ENCODE data around the gene SHROOM3.

The SHROOM3 gene

DNA sequence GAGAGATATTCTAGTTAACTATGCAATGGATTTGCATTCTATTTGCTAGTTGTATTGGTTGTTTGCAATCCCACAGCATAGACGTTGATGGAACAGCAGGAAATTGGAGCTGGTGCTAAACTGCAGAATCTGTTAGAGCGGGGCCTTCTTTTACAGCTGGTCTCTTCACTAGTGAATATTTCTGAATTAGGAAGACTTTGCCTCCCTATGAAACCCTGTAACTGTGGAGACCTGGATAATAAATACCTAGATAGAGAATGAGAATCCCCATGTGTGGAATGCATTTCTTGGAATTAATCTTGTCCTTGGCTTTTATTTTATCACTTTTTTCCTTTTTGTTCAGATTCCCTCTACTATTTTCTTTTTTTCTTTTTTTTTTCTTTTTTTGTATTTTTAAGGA, 109.7 kb downstream of the SHROOM3 start:
- no peak overlapping the region for H2AFZ ChIP-seq (ENCODE audit: low read depth, low read length, severe bottlenecking)
- H3K4me2 ChIP-seq (ENCODE audit: low read depth, low read length, poor library complexity, severe bottlenecking) = no peak overlapping the region
- H3K27me3 ChIP-seq (ENCODE audit: low read length) = no peaks in the 10 kb centered on the region
- H3K4me3 ChIP-seq (ENCODE audit: insufficient read depth, low read length, poor library complexity, severe bottlenecking) = no peak overlapping the region
- no peaks in the 10 kb centered on the region for H3K9me3 ChIP-seq (ENCODE audit: insufficient read depth, low read length)
- no peaks in the 10 kb centered on the region for H3K79me2 ChIP-seq (ENCODE audit: insufficient read depth, low read length)
- H3F3A ChIP-seq (ENCODE audit: insufficient read depth) = no peaks in the 10 kb centered on the region
- H3K9me2 ChIP-seq (replicated peaks; ENCODE audit: insufficient read depth, low read length) = no peaks in the 10 kb centered on the region
- TF ChIP-seq, protein P1, sequence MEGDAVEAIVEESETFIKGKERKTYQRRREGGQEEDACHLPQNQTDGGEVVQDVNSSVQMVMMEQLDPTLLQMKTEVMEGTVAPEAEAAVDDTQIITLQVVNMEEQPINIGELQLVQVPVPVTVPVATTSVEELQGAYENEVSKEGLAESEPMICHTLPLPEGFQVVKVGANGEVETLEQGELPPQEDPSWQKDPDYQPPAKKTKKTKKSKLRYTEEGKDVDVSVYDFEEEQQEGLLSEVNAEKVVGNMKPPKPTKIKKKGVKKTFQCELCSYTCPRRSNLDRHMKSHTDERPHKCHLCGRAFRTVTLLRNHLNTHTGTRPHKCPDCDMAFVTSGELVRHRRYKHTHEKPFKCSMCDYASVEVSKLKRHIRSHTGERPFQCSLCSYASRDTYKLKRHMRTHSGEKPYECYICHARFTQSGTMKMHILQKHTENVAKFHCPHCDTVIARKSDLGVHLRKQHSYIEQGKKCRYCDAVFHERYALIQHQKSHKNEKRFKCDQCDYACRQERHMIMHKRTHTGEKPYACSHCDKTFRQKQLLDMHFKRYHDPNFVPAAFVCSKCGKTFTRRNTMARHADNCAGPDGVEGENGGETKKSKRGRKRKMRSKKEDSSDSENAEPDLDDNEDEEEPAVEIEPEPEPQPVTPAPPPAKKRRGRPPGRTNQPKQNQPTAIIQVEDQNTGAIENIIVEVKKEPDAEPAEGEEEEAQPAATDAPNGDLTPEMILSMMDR (IDR thresholded peaks at IDR 0.05; ENCODE audit: insufficient read depth, low read length, poor library complexity, severe bottlenecking) = no peak
- TF ChIP-seq EZH2phosphoT487 (conservative IDR thresholded peaks at IDR 0.05; ENCODE audit: low read length) = no peak
- no peak overlapping the region for H3K9ac ChIP-seq (ENCODE audit: low read length)
- no peak overlapping the region for H3K27ac ChIP-seq (ENCODE audit: low read depth, low read length)
- no peaks in the 10 kb centered on the region for H3K36me3 ChIP-seq (ENCODE audit: low read length)
- H4K20me1 ChIP-seq (ENCODE audit: low read depth, low read length) = no peaks in the 10 kb centered on the region

DNA sequence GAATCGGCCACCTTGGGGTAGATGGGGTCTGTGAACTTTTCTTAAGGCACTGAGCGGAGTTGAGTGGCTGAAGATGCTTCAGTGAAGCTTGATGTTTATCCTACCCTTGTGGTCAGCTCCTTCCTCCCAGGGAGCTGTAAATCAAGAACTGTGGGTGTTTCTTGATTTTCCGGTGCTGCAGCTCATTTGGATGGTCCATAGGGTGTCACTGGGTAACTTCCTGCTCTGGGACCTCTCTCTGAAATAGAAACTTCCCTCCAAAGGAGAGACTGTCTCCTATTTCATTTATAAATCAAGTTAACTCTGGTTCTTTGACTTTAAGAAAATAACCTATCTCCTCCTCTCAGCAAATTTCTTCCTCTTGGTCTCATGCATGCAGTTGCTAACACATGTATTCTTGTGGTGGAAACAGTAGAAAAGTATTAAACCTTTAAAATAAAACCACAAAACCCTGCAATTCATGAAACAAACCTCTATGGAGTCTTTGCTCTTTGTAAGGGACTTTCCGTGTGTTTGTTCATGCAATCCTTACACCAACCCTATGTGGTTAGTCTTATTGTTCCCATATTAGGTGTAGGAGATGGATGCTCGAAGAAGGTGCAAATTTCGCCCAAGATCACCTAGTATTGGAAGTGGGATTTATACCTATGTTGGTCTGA, 110.3 kb downstream of the SHROOM3 start:
- H3K27me3 ChIP-seq (ENCODE audit: low read length) = no peaks in the 10 kb centered on the region
- no peaks in the 10 kb centered on the region for H3K36me3 ChIP-seq (ENCODE audit: low read length)
- no peaks in the 10 kb centered on the region for H3K9me2 ChIP-seq (replicated peaks; ENCODE audit: insufficient read depth, low read length)
- no peak overlapping the region for H3K4me3 ChIP-seq (ENCODE audit: insufficient read depth, low read length, poor library complexity, severe bottlenecking)
- H4K20me1 ChIP-seq (ENCODE audit: low read depth, low read length) = no peaks in the 10 kb centered on the region
- no peaks in the 10 kb centered on the region for H3K9me3 ChIP-seq (ENCODE audit: insufficient read depth, low read length)
- no peak overlapping the region for H3K9ac ChIP-seq (ENCODE audit: low read length)
- H3K79me2 ChIP-seq (ENCODE audit: insufficient read depth, low read length) = no peaks in the 10 kb centered on the region
- TF ChIP-seq, protein P1 (IDR thresholded peaks at IDR 0.05; ENCODE audit: insufficient read depth, low read length, poor library complexity, severe bottlenecking) = no peak
- TF ChIP-seq EZH2phosphoT487 (conservative IDR thresholded peaks at IDR 0.05; ENCODE audit: low read length) = no peak
- no peaks in the 10 kb centered on the region for H3F3A ChIP-seq (ENCODE audit: insufficient read depth)
- H3K27ac ChIP-seq (ENCODE audit: low read depth, low read length) = no peak overlapping the region
- no peak overlapping the region for H2AFZ ChIP-seq (ENCODE audit: low read depth, low read length, severe bottlenecking)
- no peak overlapping the region for H3K4me2 ChIP-seq (ENCODE audit: low read depth, low read length, poor library complexity, severe bottlenecking)

DNA sequence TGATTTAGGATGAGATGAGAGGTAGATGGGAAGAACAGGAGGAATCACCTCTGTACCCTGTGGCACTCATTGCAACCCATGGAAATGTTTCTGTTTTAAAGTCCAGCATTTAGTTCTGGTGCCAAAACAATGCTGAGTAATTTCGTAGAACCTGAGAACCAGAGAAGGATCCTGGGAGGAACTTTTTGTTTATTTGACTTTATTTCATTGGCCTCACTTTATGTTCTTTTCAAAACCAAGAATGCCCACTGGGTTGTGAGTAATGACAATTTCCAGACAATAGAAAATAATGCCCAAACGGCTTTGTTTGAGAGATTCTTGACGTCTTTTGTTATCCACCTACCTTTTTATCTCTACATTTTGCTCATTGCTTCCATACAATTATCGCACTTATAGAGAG, 111.3 kb downstream of the SHROOM3 start:
- Histone ChIP-seq H3K27ac (ENCODE audit: low read depth, low read length) (no peak overlapping the region), H3K9me3 (ENCODE audit: insufficient read depth, low read length) (no peaks in the 10 kb centered on the region), H3F3A (ENCODE audit: insufficient read depth) (no peaks in the 10 kb centered on the region), H3K36me3 (ENCODE audit: low read length) (no peaks in the 10 kb centered on the region), H2AFZ (ENCODE audit: low read depth, low read length, severe bottlenecking) (no peak overlapping the region), H3K27me3 (ENCODE audit: low read length) (no peaks in the 10 kb centered on the region), H3K79me2 (ENCODE audit: insufficient read depth, low read length) (no peaks in the 10 kb centered on the region), H3K9ac (ENCODE audit: low read length) (no peak overlapping the region), H3K4me3 (ENCODE audit: insufficient read depth, low read length, poor library complexity, severe bottlenecking) (no peak overlapping the region), H3K9me2 (replicated peaks; ENCODE audit: insufficient read depth, low read length) (no peaks in the 10 kb centered on the region), H4K20me1 (ENCODE audit: low read depth, low read length) (no peaks in the 10 kb centered on the region), H3K4me2 (ENCODE audit: low read depth, low read length, poor library complexity, severe bottlenecking) (no peak overlapping the region)
- TF ChIP-seq, protein P1 (IDR thresholded peaks at IDR 0.05; ENCODE audit: insufficient read depth, low read length, poor library complexity, severe bottlenecking) = no peak
- no peak for TF ChIP-seq EZH2phosphoT487 (conservative IDR thresholded peaks at IDR 0.05; ENCODE audit: low read length)
